ENCODE data around the gene SLC35G2. TPM values are rescaled to one million over a fixed set of nuclear protein-coding genes. Genes with fewer than 3 reads are reported as not detected.
"Not testable (repeated sequence)": the region's sequence is repeated elsewhere in the genome, so short reads cannot be mapped to it uniquely, and the experiment has no call there.

The SLC35G2 gene
- total and polyA plus RNA-seq, 2 donors (not counting 3 experiments of a cell fraction or from before 2014, with no cell fraction given): 19.4 to 23.9 TPM

- POLR2A ChIA-PET; H3K4me3 ChIP-seq (replicated peaks in 1 of 3; ENCODE audit: insufficient read depth in 1 of 3, low read depth in 1 of 3, low read length in 3 of 3); H3K27me3 ChIP-seq (ENCODE audit: control insufficient read depth in 2 of 2, insufficient read depth in 2 of 2, low read length in 2 of 2); H4K20me1 ChIP-seq (replicated peaks; ENCODE audit: control insufficient read depth, extremely low read depth, insufficient read depth, low read length); FAIRE-seq; dilution Hi-C loops (cut with MboI; ENCODE audit: extremely low pct_ligation_motif_present, low sequenced_read_pairs); BruUV-seq (replicated peaks); H3K9me3 ChIP-seq (replicated peaks; ENCODE audit: control insufficient read depth, insufficient read depth, low read length); H2AFZ ChIP-seq (ENCODE audit: low read depth, low read length); DNase-seq (ENCODE audit: low read depth, low spot score); CTCF ChIA-PET; H3K9me1 ChIP-seq (replicated peaks; ENCODE audit: control insufficient read depth, extremely low read depth, insufficient read depth, low read length); H3K36me3 ChIP-seq (ENCODE audit: control insufficient read depth in 2 of 2, extremely low read depth in 1 of 2, insufficient read depth in 2 of 2, low read length in 2 of 2): not testable (repeated sequence)
- intact Hi-C loops (cut with micrococcal nuclease): loop anchor here (1.0 kb wide), 1 partner anchor 8 kb away; no protein-coding TSS in a partner anchor
- H3K4me1 ChIP-seq (ENCODE audit: control insufficient read depth, extremely low read depth, insufficient read depth, low read length): peaks cover 38% of the 10 kb centered on the region
- peak overlapping the region; percentile 90 for H3K4me2 ChIP-seq (ENCODE audit: insufficient read depth, low read length)
- H3K79me2 ChIP-seq (ENCODE audit: control insufficient read depth, insufficient read depth, low read length): peaks cover 94% of the 10 kb centered on the region
- H3K9ac ChIP-seq (replicated peaks; ENCODE audit: extremely low read depth, insufficient read depth, low read length): peak overlapping the region; percentile 63
- H3K27ac ChIP-seq (ENCODE audit: insufficient read depth, low read depth, low read length): peak overlapping the region; percentile 79
Observed at GRCh38 chr3:136900694-136901093, 81.8 kb downstream of the SLC35G2 start.

DNA sequence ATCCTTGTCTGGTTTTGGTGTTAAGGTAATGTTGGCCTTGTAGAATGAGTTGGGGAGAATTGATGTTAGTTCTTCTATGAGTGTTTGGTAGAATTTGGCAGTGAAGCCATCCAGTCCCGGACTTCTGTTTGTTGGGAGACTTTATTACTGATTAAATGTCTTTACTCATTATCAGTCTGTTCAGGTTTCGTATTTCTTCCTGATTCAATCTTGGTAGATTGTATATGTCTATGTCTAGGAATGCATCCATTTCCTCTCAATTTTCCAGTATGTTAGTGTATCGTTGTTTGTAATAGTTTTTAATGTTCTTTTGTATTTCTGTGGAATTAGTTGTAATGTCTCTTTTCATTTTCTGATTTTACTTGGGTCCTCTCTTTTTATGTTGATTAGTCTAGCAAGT is 82.5 kb downstream of the SLC35G2 start:
- intact Hi-C loops (cut with micrococcal nuclease): loop anchor here (1.0 kb wide), 1 partner anchor 9 kb away; no protein-coding TSS in a partner anchor
- CTCF ChIA-PET: no interaction called here
- dilution Hi-C loops (cut with MboI; ENCODE audit: extremely low pct_ligation_motif_present, low sequenced_read_pairs): no loop called here
- no peaks in the 10 kb centered on the region for H4K20me1 ChIP-seq (replicated peaks; ENCODE audit: control insufficient read depth, extremely low read depth, insufficient read depth, low read length)
- no peak overlapping the region for H2AFZ ChIP-seq (ENCODE audit: low read depth, low read length)
- peak overlapping the region in 1 of 3 experiments; percentile 37 for H3K4me3 ChIP-seq (replicated peaks in 1 of 3; ENCODE audit: insufficient read depth in 1 of 3, low read depth in 1 of 3, low read length in 3 of 3)
- peak; percentile 15 for TF ChIP-seq JUN (IDR thresholded peaks at IDR 0.05; ENCODE audit: borderline replicate concordance, insufficient read depth, insufficient read length, low read depth)
- TF ChIP-seq POLR2A (IDR thresholded peaks at IDR 0.05; ENCODE audit: low read depth, low read length): no peak
- no peak for TF ChIP-seq FOS (IDR thresholded peaks at IDR 0.05; ENCODE audit: borderline replicate concordance, insufficient read depth, low read length)
- no peak for TF ChIP-seq GATA2 (IDR thresholded peaks at IDR 0.05; ENCODE audit: insufficient read depth, insufficient read length, low read depth, low read length)
- no peak for TF ChIP-seq EZH2 (IDR thresholded peaks at IDR 0.05; ENCODE audit: borderline replicate concordance, low read depth, low read length, severe bottlenecking)
- TF ChIP-seq POLR2AphosphoS5 (IDR thresholded peaks at IDR 0.05; ENCODE audit: insufficient read depth, low read depth, low read length): no peak
- H3K9me1 ChIP-seq (replicated peaks; ENCODE audit: control insufficient read depth, extremely low read depth, insufficient read depth, low read length): no peaks in the 10 kb centered on the region
- BruUV-seq (replicated peaks): no TSS peak
- POLR2A ChIA-PET: no interaction called here
- DNase-seq (ENCODE audit: low read depth, low spot score) (peak; percentile 76), FAIRE-seq (no peak)
- no peaks in the 10 kb centered on the region for H3K27me3 ChIP-seq (ENCODE audit: control insufficient read depth in 2 of 2, insufficient read depth in 2 of 2, low read length in 2 of 2)
- peak overlapping the region; percentile 90 for H3K4me2 ChIP-seq (ENCODE audit: insufficient read depth, low read length)
- H3K36me3 ChIP-seq (ENCODE audit: control insufficient read depth in 2 of 2, extremely low read depth in 1 of 2, insufficient read depth in 2 of 2, low read length in 2 of 2): no peaks in the 10 kb centered on the region
- peaks cover 38% of the 10 kb centered on the region for H3K4me1 ChIP-seq (ENCODE audit: control insufficient read depth, extremely low read depth, insufficient read depth, low read length)
- peak overlapping the region; percentile 63 for H3K9ac ChIP-seq (replicated peaks; ENCODE audit: extremely low read depth, insufficient read depth, low read length)
- H3K27ac ChIP-seq (ENCODE audit: insufficient read depth, low read depth, low read length): peak overlapping the region; percentile 79
- H3K79me2 ChIP-seq (ENCODE audit: control insufficient read depth, insufficient read depth, low read length): peaks cover 94% of the 10 kb centered on the region
- H3K9me3 ChIP-seq (replicated peaks; ENCODE audit: control insufficient read depth, insufficient read depth, low read length): no peaks in the 10 kb centered on the region

GRCh38 chr3:136902530-136902929 is 83.6 kb downstream of the SLC35G2 start:
- intact Hi-C loops (cut with micrococcal nuclease): loop anchor here (1.0 kb wide), 1 partner anchor 10 kb away; no protein-coding TSS in a partner anchor
- H3K27me3 ChIP-seq (ENCODE audit: control insufficient read depth in 2 of 2, insufficient read depth in 2 of 2, low read length in 2 of 2); DNase-seq (ENCODE audit: low read depth, low spot score); BruUV-seq (replicated peaks); CTCF ChIA-PET; POLR2A ChIA-PET; H4K20me1 ChIP-seq (replicated peaks; ENCODE audit: control insufficient read depth, extremely low read depth, insufficient read depth, low read length); FAIRE-seq; H3K9me3 ChIP-seq (replicated peaks; ENCODE audit: control insufficient read depth, insufficient read depth, low read length); H3K36me3 ChIP-seq (ENCODE audit: control insufficient read depth in 2 of 2, extremely low read depth in 1 of 2, insufficient read depth in 2 of 2, low read length in 2 of 2); H2AFZ ChIP-seq (ENCODE audit: low read depth, low read length); H3K9ac ChIP-seq (replicated peaks; ENCODE audit: extremely low read depth, insufficient read depth, low read length); H3K4me3 ChIP-seq (replicated peaks in 1 of 3; ENCODE audit: insufficient read depth in 1 of 3, low read depth in 1 of 3, low read length in 3 of 3); dilution Hi-C loops (cut with MboI; ENCODE audit: extremely low pct_ligation_motif_present, low sequenced_read_pairs); H3K4me2 ChIP-seq (ENCODE audit: insufficient read depth, low read length); H3K9me1 ChIP-seq (replicated peaks; ENCODE audit: control insufficient read depth, extremely low read depth, insufficient read depth, low read length): not testable (repeated sequence)
- Histone ChIP-seq H3K4me1 (ENCODE audit: control insufficient read depth, extremely low read depth, insufficient read depth, low read length) (peaks cover 43% of the 10 kb centered on the region), H3K79me2 (ENCODE audit: control insufficient read depth, insufficient read depth, low read length) (peaks cover 94% of the 10 kb centered on the region), H3K27ac (ENCODE audit: insufficient read depth, low read depth, low read length) (peak overlapping the region; percentile 79)

Data from endothelial cell of umbilical vein (primary cell).